Motor neuron (in vitro differentiated cells): ENCODE results near the gene MUC2. TPM values are rescaled to one million over a fixed set of nuclear protein-coding genes. Genes with fewer than 3 reads are reported as not detected.

Experiments
- ATAC-seq, 8 experiments: fragments of 200-7000 bp; cut with Tn5 transposase; replicated peaks in 6 of 8; 2 replicates each; pipeline ENCODE4 v1.8.0; 2021; ENCODE audit warnings: mild to moderate bottlenecking in 8 of 8, moderate library complexity in 8 of 8
- H3K27ac ChIP-seq, 2 donors: fragments of 250-450 bp; sonication (Bioruptor Pico); 2 replicates each; pipeline ENCODE4 v1.9.0; 2021; ENCODE audit warnings: antibody characterized with exemption in 2 of 2, mild to moderate bottlenecking in 2 of 2, moderate library complexity in 1 of 2
- H3K4me1 ChIP-seq, 2 donors: fragments of 250-450 bp; sonication (Bioruptor Pico); replicated peaks in 1 of 2; 2 replicates each; pipeline ENCODE4 v1.6.1; 2021; ENCODE audit warnings: antibody characterized with exemption in 2 of 2, mild to moderate bottlenecking in 2 of 2, moderate library complexity in 1 of 2
- H3K4me3 ChIP-seq, 5 donors: fragments of 250-450 bp; sonication (Bioruptor Pico); 2 replicates each; pipeline ENCODE4 v1.9.0; 2021; ENCODE audit warnings: antibody characterized with exemption in 5 of 5, mild to moderate bottlenecking in 5 of 5, moderate library complexity in 4 of 5
- WGBS, 10 experiments: fragments of 450-650 bp; shearing (Covaris generic); methylation state at CpG; one replicate each; pipeline ENCODE4 v1.0.0; 2022; 5-methylcytosine and 5-hydroxymethylcytosine counted together
- in situ Hi-C, 9 experiments: fragments of 400-800 bp; cut with MboI; loops; one replicate each; pipeline ENCODE4 v1.15.0; 2021; ENCODE audit warnings: low sequenced_read_pairs in 9 of 9, low pct_unique_long_range_greater_than_20kb in 2 of 9; ENCODE audit not compliant: unreplicated experiment in 9 of 9
- total RNA-seq, 8 experiments: library from RNA; unstranded; fragments of 300-600 nt; gene quantifications; 2 replicates each; pipeline versions ENCODE4 v1.2.3 to v1.2.4, GENCODE V29; 2022

Gene MUC2
- total RNA-seq, 8 experiments from 2014 or later = 0.05 to 2.3 (median 0.67) TPM; not detected in 1

- no peak overlapping the region for H3K4me3 ChIP-seq
- in situ Hi-C loops = no loop called here
- peaks cover 0 to 4% of the 10 kb centered on the region in 2 donors for H3K4me1 ChIP-seq
- WGBS, 10 experiments = 100% methylated on average over 1 of the region's 30 CpGs; no CpG with 5 or more reads in 9 of the 10 experiments
- ATAC-seq = no peak
- no peak overlapping the region for H3K27ac ChIP-seq
Observed at GRCh38 chr11:1031121-1031899, 43.4 kb upstream of the MUC2 start.

GRCh38 chr11:1032310-1032891, 42.3 kb upstream of the MUC2 start:
- no peak for ATAC-seq
- WGBS, 10 experiments = 71 to 96% (median 84%) methylated on average over 1 to 9 of the region's 12 CpGs; no CpG with 5 or more reads in 4 of the 10 experiments
- in situ Hi-C loops = no loop called here
- no peak overlapping the region for H3K27ac ChIP-seq
- H3K4me3 ChIP-seq = no peak overlapping the region
- H3K4me1 ChIP-seq = peaks cover 0 to 4% of the 10 kb centered on the region in 2 donors

GRCh38 chr11:1033016-1033798, 41.5 kb upstream of the MUC2 start:
- Histone ChIP-seq H3K27ac (no peak overlapping the region), H3K4me3 (no peak overlapping the region), H3K4me1 (peaks cover 0 to 4% of the 10 kb centered on the region in 2 donors)
- WGBS, 10 experiments = 81 to 93% (median 86%) methylated on average over 2 to 7 of the region's 38 CpGs; no CpG with 5 or more reads in 5 of the 10 experiments
- no peak for ATAC-seq
- in situ Hi-C loops = no loop called here

DNA sequence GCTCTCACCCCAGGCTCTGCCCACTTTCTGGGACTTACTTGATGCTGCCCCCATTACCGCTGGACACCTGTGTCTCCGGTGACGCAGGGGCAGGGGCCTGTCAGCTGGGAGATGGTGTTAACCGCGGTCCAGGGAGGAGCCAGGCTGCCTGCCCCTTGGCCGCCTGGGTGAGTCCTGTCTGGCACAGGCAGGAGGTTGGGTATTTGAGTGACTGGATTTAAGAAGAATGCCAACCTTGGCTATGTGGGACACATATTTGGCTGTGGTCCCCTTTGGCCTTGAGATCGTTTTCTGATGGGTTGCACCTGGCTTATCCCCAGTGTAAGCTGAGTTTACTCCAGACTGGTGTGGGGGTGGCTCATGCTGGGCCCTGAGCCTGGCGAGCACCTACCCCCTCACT, 40.7 kb upstream of the MUC2 start:
- in situ Hi-C loops = no loop called here
- Histone ChIP-seq H3K27ac (no peak overlapping the region), H3K4me3 (no peak overlapping the region), H3K4me1 (peaks cover 0 to 4% of the 10 kb centered on the region in 2 donors)
- 95 to 100% methylated on average over 3 to 4 of the region's 8 CpGs; no CpG with 5 or more reads in 8 of the 10 experiments for WGBS, 10 experiments
- no peak for ATAC-seq

DNA sequence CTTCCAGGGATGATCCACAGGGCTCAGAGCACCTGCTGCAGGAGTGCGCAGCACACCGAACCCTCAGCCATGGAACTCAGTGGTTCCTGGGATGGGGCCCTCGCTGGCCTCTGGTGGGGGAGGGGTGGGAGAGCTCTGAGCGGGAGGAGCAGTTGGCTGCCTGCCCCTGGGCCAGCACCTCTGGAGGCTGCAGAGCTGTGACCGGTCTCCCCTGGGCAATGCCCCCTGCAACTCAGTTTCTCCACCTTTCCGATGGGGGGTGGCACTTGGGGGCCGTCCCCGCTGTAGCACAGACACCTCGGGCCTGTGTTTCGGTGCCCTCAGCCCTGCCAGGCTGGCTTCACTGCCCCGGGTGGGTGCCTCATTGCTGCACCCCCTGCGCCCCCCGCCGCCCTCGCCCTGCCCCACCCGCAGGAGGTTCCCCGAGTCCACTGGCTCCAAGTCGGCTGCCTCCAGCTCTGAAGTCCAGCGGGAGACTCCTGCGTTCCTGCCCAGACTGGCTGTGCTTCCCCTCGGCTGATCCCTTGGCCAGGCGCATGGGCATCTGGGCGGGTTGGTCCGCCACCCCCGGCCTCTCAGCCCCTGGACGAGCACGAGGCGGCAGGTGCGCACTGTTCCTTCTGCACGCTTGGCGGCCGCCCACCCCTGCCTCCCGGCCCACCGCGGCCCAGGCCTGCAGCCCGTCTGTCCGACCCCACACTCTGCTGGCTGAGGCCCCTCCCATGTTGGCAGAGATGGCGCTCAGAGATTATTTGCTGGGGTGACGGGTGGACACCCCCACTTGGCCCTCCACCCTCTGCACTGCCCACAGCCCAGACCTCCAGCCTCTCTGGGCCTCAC, 40.0 kb upstream of the MUC2 start:
- no CpG with 5 or more reads among the region's 39 CpGs for WGBS, 10 experiments
- Histone ChIP-seq H3K27ac (no peak overlapping the region), H3K4me1 (peaks cover 0 to under 1% of the 10 kb centered on the region in 2 donors), H3K4me3 (no peak overlapping the region)
- in situ Hi-C loops = no loop called here
- ATAC-seq = peak in 1 of 8 experiments; percentile 26

- 70% methylated on average over 2 of the region's 29 CpGs; no CpG with 5 or more reads in 8 of the 10 experiments for whole genome bisulfite sequencing, 10 experiments
- no peak for ATAC-seq
- Histone ChIP-seq H3K27ac (no peak overlapping the region), H3K4me3 (no peak overlapping the region), H3K4me1 (no peaks in the 10 kb centered on the region)
- in situ Hi-C loops = no loop called here
Observed at GRCh38 chr11:1035577-1036283, 38.9 kb upstream of the MUC2 start.

DNA sequence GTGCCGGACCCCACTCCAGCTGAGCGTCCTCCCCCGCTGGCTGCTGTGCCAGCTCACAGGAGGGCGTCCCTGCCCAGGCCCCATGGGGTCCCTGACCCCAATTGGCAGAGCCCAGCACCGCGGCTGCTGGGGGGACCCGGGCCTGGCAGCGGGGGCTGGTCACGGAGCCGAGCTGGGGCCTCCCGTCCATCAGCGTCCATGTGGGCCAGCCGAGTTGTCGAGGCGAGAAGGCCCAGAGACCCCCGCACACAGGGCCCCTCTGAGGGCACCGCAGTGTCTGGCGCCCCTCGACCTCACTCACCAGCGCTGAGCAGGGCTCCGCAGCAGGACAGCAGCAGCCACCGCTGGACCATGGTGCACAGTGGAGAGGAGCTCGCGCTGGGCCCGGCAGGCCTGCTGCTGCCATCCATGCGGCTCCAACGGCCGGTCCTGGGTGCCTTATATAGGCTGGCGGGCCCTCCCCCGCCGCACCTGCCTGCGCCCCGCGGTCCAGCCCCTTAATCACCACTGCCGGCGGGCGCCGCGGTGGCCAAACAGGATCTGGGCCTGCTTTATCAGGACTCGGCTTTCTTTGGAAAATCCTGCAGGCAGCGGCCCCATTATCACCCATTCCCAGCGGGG, 38.3 kb upstream of the MUC2 start, which contains the start of gene MUC6:
Gene MUC6 (minus strand): TSS at position 416 of the 621 bp plus-strand sequence. CDS start 63 bp downstream, at position 353.
- 80 to 100% methylated on average over 1 to 2 of the region's 42 CpGs; no CpG with 5 or more reads in 8 of the 10 experiments for WGBS, 10 experiments
- ATAC-seq = no peak
- in situ Hi-C loops = no loop called here
- H3K27ac ChIP-seq = no peak within 1 kb of the TSS
- H3K4me3 ChIP-seq = no peak within 1 kb of the TSS
- no peaks in the 10 kb centered on the region for H3K4me1 ChIP-seq

GRCh38 chr11:1036931-1037330, 37.7 kb upstream of the MUC2 start:
- Histone ChIP-seq H3K4me3 (no peak overlapping the region), H3K27ac (no peak overlapping the region), H3K4me1 (no peaks in the 10 kb centered on the region)
- in situ Hi-C loops = no loop called here
- no peak for ATAC-seq
- no CpG with 5 or more reads among the region's 13 CpGs for WGBS, 10 experiments

- no peak for ATAC-seq
- no peak overlapping the region for H3K27ac ChIP-seq
- no peaks in the 10 kb centered on the region for H3K4me1 ChIP-seq
- 20% methylated on average over 1 of the region's 26 CpGs; no CpG with 5 or more reads in 9 of the 10 experiments for WGBS, 10 experiments
- in situ Hi-C loops = no loop called here
- H3K4me3 ChIP-seq = no peak overlapping the region
Observed at GRCh38 chr11:1037506-1038055, 37.1 kb upstream of the MUC2 start.

DNA sequence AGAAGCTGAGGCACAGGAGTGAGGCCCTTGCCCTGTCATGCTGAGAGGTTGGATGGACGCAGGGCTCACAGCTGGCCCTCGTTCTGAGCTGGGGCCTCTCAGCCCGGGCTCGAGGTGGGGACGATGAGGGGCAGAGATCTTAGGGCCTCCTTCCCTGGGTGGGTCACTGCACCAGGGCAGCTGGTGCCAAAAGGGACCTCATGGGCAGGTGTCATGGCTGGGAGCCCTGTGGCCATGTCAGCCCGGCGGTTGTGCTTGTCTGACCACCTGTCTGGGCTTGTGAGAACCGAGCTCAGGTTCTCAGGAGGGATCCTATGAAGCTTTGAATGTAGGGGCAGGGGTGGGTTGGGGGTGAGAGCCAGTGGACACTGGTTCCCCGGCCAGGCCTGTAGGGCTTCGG, 36.3 kb upstream of the MUC2 start:
- Histone ChIP-seq H3K27ac (no peak overlapping the region), H3K4me3 (no peak overlapping the region), H3K4me1 (no peaks in the 10 kb centered on the region)
- ATAC-seq = no peak
- in situ Hi-C loops = no loop called here
- 73 to 100% methylated on average over 1 to 3 of the region's 10 CpGs; no CpG with 5 or more reads in 8 of the 10 experiments for WGBS, 10 experiments

- in situ Hi-C loops = no loop called here
Observed at GRCh38 chr11:1038921-1039320, 35.8 kb upstream of the MUC2 start.

More at GRCh38 chr11:1038921-1039320, 35.8 kb upstream of the MUC2 start:
- H3K4me3 ChIP-seq = no peak overlapping the region
- no peak overlapping the region for H3K27ac ChIP-seq
- H3K4me1 ChIP-seq = no peaks in the 10 kb centered on the region
- WGBS, 10 experiments = 61 to 95% methylated on average over 3 to 4 of the region's 12 CpGs; no CpG with 5 or more reads in 8 of the 10 experiments
- no peak for ATAC-seq
